Neural crest cell (in vitro differentiated cells): ENCODE measurements around the gene GORASP2. TPM values are rescaled to one million over a fixed set of nuclear protein-coding genes. Genes with fewer than 3 reads are reported as not detected.

Experiments
- DNase-seq: peaks from one replicate; pipeline ENCODE4 v3.0.0; 2021; ENCODE audit warnings: low read depth, mixed read lengths, low spot score
- H3K27ac Mint-ChIP-seq: one replicate; pipeline ENCODE4 v1.8.0; 2021; ENCODE audit warnings: mild to moderate bottlenecking, mixed read lengths; ENCODE audit not compliant: unreplicated experiment
- H3K27me3 Mint-ChIP-seq: 2 replicates; pipeline ENCODE4 v1.8.0; 2021; ENCODE audit warnings: low read depth, mild to moderate bottlenecking, mixed read lengths
- H3K36me3 Mint-ChIP-seq: 2 replicates; pipeline ENCODE4 v1.8.0; 2021; ENCODE audit warnings: low read depth, mild to moderate bottlenecking, mixed read lengths
- H3K4me1 Mint-ChIP-seq: 2 replicates; pipeline ENCODE4 v1.8.0; 2021; ENCODE audit warnings: mixed read lengths
- H3K4me3 Mint-ChIP-seq: one replicate; pipeline ENCODE4 v1.8.0; 2021; ENCODE audit warnings: mild to moderate bottlenecking, mixed read lengths
- H3K9me3 Mint-ChIP-seq: 2 replicates; pipeline ENCODE4 v1.8.0; 2021; ENCODE audit warnings: mixed read lengths
- total RNA-seq: library from RNA; stranded (reverse); gene quantifications from 2 replicates; pipeline ENCODE4 v1.2.1, GENCODE V29; 2021
- TF ChIP-seq, protein P1 (sequence below): fragments of 200-600 bp; sonication (generic); conservative IDR thresholded peaks from 2 replicates; pipeline ENCODE4 v1.5.0; 2021; ENCODE audit warnings: antibody characterized with exemption, mild to moderate bottlenecking

GORASP2 gene
- total RNA-seq, 1 donor from 2014 or later = 71.4 TPM

GRCh38 chr2:170925923-170926322 lies 3.1 kb upstream of the GORASP2 start:
- Mint-ChIP-seq H3K27ac (no peak overlapping the region), H3K4me3 (no peak overlapping the region), H3K36me3 (peaks cover 8% of the 10 kb centered on the region), H3K4me1 (peaks cover 27% of the 10 kb centered on the region), H3K9me3 (peaks cover 9% of the 10 kb centered on the region), H3K27me3 (no peaks in the 10 kb centered on the region)
- TF ChIP-seq, protein P1, sequence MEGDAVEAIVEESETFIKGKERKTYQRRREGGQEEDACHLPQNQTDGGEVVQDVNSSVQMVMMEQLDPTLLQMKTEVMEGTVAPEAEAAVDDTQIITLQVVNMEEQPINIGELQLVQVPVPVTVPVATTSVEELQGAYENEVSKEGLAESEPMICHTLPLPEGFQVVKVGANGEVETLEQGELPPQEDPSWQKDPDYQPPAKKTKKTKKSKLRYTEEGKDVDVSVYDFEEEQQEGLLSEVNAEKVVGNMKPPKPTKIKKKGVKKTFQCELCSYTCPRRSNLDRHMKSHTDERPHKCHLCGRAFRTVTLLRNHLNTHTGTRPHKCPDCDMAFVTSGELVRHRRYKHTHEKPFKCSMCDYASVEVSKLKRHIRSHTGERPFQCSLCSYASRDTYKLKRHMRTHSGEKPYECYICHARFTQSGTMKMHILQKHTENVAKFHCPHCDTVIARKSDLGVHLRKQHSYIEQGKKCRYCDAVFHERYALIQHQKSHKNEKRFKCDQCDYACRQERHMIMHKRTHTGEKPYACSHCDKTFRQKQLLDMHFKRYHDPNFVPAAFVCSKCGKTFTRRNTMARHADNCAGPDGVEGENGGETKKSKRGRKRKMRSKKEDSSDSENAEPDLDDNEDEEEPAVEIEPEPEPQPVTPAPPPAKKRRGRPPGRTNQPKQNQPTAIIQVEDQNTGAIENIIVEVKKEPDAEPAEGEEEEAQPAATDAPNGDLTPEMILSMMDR = no peak
- no peak for DNase-seq

DNA sequence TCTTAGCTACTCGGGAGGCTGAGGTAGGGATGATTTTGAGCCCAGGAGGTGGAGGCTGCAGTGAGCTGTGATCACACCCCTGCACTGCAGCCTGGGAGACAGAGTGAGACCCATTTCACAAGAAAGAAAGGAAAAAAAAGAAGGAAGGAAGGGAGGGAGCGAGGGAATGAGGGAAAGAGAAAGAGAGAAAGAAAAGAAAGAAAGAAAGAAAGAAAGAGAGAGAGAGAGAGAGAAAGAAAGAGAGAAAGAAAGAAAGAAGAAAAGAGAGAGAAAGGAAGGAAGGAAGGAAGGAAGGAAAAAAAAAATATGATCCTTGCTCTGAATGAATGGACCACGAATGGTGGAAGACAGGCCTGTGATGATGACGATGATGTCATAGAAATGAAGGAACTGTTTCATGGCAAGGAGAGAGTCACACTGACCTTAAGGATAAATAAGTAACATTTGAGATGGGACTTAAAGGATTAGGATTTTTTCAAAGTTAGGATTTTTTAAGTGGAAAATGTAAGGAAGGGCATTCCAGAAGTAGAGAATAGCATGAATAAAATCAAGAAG lies 2.2 kb upstream of the GORASP2 start:
- DNase-seq = no peak
- TF ChIP-seq, protein P1 = no peak
- H3K27ac Mint-ChIP-seq = no peak overlapping the region
- H3K4me1 Mint-ChIP-seq = peaks cover 33% of the 10 kb centered on the region
- peaks cover 9% of the 10 kb centered on the region for H3K9me3 Mint-ChIP-seq
- no peaks in the 10 kb centered on the region for H3K27me3 Mint-ChIP-seq
- peaks cover 8% of the 10 kb centered on the region for H3K36me3 Mint-ChIP-seq
- H3K4me3 Mint-ChIP-seq = peak overlapping the region; percentile 71

DNA sequence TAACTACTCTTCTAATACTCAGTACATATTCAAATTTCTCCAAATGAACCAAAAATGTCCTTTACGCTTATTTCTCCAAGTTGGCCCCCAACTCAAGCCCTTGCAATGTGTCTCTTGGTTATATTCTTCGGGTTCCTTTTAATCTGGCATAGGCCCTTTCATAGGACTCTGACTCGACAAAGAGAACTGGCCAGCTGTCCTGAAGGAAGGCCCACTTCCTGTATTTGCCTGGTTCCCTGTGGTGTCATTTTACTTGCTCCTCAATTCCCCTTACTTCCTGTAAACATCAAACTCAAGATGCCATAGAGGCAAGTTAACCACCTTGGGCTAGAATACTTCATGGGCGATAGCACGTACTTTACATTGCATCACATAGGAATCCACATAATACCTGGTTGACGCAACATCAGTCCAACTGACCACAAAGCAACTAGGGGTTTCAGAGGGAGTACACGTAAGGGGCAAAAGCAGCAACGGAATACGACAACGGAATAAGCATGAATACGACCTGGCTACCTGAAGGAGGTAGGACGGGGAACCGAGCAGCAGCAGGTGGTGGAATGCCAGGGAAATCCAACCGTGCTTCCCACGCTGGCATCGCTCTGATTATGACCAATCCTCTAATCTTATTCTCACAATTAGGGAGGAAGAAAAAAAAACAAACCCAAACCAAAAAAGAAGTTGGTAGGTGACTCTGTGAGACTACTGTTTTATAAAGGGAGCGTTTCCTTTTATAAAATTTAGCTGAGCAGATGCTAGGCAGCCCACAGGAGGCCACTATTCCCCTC lies 823 bp upstream of the GORASP2 start:
- H3K4me3 Mint-ChIP-seq = peak overlapping the region; percentile 85
- TF ChIP-seq, protein P1 = no peak
- no peaks in the 10 kb centered on the region for H3K27me3 Mint-ChIP-seq
- H3K36me3 Mint-ChIP-seq = peaks cover 8% of the 10 kb centered on the region
- H3K27ac Mint-ChIP-seq = peak overlapping the region; percentile 91
- no peak for DNase-seq
- H3K4me1 Mint-ChIP-seq = peaks cover 39% of the 10 kb centered on the region
- peaks cover 9% of the 10 kb centered on the region for H3K9me3 Mint-ChIP-seq

- peak; percentile 27 for DNase-seq
- Mint-ChIP-seq H3K4me3 (peak overlapping the region; percentile 95), H3K27ac (peak overlapping the region; percentile 55), H3K9me3 (peaks cover 8% of the 10 kb centered on the region), H3K4me1 (peaks cover 39% of the 10 kb centered on the region), H3K27me3 (no peaks in the 10 kb centered on the region), H3K36me3 (peaks cover 7% of the 10 kb centered on the region)
- TF ChIP-seq, protein P1 = no peak
Observed at GRCh38 chr2:170929686-170930050, 615 bp downstream of the GORASP2 start.

GRCh38 chr2:170930131-170930990 lies 1.3 kb downstream of the GORASP2 start:
- Mint-ChIP-seq H3K4me1 (peaks cover 39% of the 10 kb centered on the region), H3K4me3 (peak overlapping the region; percentile 95), H3K36me3 (peaks cover 4% of the 10 kb centered on the region), H3K27ac (peak overlapping the region; percentile 55), H3K27me3 (no peaks in the 10 kb centered on the region), H3K9me3 (peaks cover 6% of the 10 kb centered on the region)
- DNase-seq = no peak
- TF ChIP-seq, protein P1 = no peak
